Measurements from ENCODE around the gene HVCN1. TPM values are rescaled to one million over a fixed set of nuclear protein-coding genes. Genes with fewer than 3 reads are reported as not detected.

HVCN1 gene
- polyA plus RNA-seq, 2 of the 4 experiments (the other 2 are of a cell fraction) = 0.34 to 1.1 TPM

- TF ChIP-seq BCL3 (IDR thresholded peaks at IDR 0.05) = peak; percentile 59; the same call in 1 of the 3 replicates
- no peak for TF ChIP-seq MAFK (IDR thresholded peaks at IDR 0.05; ENCODE audit: partially characterized antibody)
- no peak; the same call in 1 of the 2 replicates for TF ChIP-seq RNF2 (IDR thresholded peaks at IDR 0.05; ENCODE audit: borderline replicate concordance, low read depth)
- TF ChIP-seq MAX (IDR thresholded peaks at IDR 0.05) = peak; percentile 87
- no peak for TF ChIP-seq KDM1A (IDR thresholded peaks at IDR 0.05; ENCODE audit: low read depth)
- no peak for TF ChIP-seq ZSCAN20 (CRISPR knock-in tag; IDR thresholded peaks at IDR 0.05)
- no peak for TF ChIP-seq HEYL (CRISPR knock-in tag; IDR thresholded peaks at IDR 0.05)
Observed at GRCh38 chr12:110613771-110614684, 74.9 kb downstream of the HVCN1 start, which contains the start of gene TCTN1 (continued).

- Histone ChIP-seq H3K4me1 (peaks cover 8% of the 10 kb centered on the region; the same call in 1 of the 3 replicates), H3K27ac (peak overlapping the region; percentile 82 to 86), H3K4me2 (peak overlapping the region; percentile 90), H3K4me3 (peak overlapping the region; percentile 78), H3K9me3 (no peaks in the 10 kb centered on the region)
- WGBS (ENCODE audit: missing lambda C conversion rate) = 82% methylated on average over 23 of the region's 23 CpGs
- TF ChIP-seq HES2 (IDR thresholded peaks at IDR 0.05) (no peak), SREBF2 (IDR thresholded peaks at IDR 0.05) (no peak), EP300 (IDR thresholded peaks at IDR 0.05) (no peak), RAD21 (conservative IDR thresholded peaks at IDR 0.05 in 1 of 2, IDR thresholded peaks at IDR 0.05 in 1 of 2) (no peak), HEYL (CRISPR knock-in tag; IDR thresholded peaks at IDR 0.05) (no peak), FOXS1 (CRISPR knock-in tag; IDR thresholded peaks at IDR 0.05) (no peak), FOSL2 (IDR thresholded peaks at IDR 0.05) (no peak), FOSL2 (CRISPR knock-in tag; IDR thresholded peaks at IDR 0.05) (no peak), GATA3 (IDR thresholded peaks at IDR 0.05; ENCODE audit: borderline replicate concordance) (no peak), JUNB (IDR thresholded peaks at IDR 0.05) (no peak), MYC (IDR thresholded peaks at IDR 0.05; ENCODE audit: borderline replicate concordance, low read length) (no peak), CHD4 (IDR thresholded peaks at IDR 0.05; ENCODE audit: borderline replicate concordance) (no peak), HMGXB4 (CRISPR knock-in tag; IDR thresholded peaks at IDR 0.05; ENCODE audit: borderline replicate concordance) (no peak), PBX3 (IDR thresholded peaks at IDR 0.05) (no peak), HDAC2 (IDR thresholded peaks at IDR 0.05) (no peak), POLR2A (IDR thresholded peaks at IDR 0.05; ENCODE audit: low read length) (no peak), MAFK (IDR thresholded peaks at IDR 0.05; ENCODE audit: partially characterized antibody) (no peak), ESRRA (IDR thresholded peaks at IDR 0.05; ENCODE audit: borderline replicate concordance, low read length) (no peak)
- FAIRE-seq (no peak), ATAC-seq (peak in 1 of 2 experiments; percentile 5; a peak in 3 of 6 replicates), DNase-seq (ENCODE audit: low read depth in 1 of 2, low spot score in 1 of 2) (no peak)
- ChIA-PET POLR2A (interaction anchor here (0.6 to 2.1 kb wide), 8 partner anchors 18 to 216 kb away, joined by 3 to 12 read pairs (median 4); partner anchors contain the start of genes ARPC3, FAM216A and GPN3), CTCF (interaction anchor here (0.6 to 5.8 kb wide), 8 partner anchors 9 to 275 kb away, joined by 3 to 56 read pairs (median 4); partner anchors contain the start of genes ARPC3, FAM216A and GPN3)
Observed at GRCh38 chr12:110613071-110613770, 75.7 kb downstream of the HVCN1 start.
